Islet precursor cell (in vitro differentiated cells): ENCODE measurements around the gene NIFK.
"Not testable (repeated sequence)": the region's sequence is repeated elsewhere in the genome, so short reads cannot be mapped to it uniquely, and the experiment has no call there.

Source experiments
- DNase-seq: peaks from one replicate; pipeline ENCODE4 v3.0.0-alpha.2; 2018

NIFK gene

DNA sequence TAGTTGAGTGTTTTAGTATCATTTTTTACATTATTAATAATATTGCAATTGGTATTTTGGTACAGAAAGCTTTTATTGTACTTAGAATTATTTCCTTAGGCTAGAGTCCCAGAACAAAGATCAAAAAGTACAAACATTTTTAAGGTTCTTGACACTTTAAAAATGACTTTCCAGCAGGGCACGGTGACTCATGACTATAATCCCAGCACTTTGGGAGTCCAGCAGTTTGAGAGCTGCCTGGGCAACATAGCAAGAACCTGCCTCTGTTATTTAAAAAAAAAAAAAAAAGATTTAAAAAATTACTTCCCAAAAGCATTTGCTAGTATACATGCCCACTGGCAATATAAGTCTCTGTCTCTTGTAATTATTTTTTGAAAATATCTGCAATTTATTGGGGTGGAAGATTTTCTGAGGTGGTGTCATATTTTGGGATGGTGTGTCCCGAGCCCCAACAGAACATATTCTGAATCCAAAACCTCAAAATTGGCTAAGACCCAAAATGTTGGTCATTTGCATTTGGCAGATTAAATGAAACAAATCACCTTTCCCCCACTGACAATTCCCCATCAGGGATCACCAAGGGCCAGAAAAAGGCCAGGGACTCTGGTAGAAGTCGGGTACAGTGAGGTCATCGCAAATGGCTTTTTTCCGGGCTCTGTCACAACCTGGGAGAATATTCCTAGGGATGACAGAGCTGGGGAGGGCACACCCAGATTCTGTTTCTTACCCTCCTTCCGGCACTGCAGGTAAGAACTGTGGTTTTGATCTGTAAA, 42.1 kb downstream of the NIFK start:
- DNase-seq: peak; percentile 62

DNA sequence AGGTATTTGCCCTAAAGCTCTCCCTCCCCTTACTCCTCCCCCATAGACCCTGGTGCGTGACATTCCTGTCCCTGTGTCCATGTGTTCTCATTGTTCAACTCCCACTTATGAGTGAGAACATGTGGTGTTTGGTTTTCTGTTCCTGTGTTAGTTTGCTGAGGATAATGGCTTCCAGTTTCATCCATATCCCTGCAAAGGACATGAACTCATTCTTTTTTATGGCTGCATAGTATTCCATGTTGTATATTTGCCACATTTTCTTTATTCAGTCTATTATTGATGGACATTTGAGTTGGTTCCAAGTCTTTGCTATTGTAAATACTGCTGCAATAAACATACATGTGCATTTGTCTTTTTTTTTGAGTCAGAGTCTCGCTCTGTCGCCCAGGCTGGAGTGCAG, 46.1 kb downstream of the NIFK start:
- DNase-seq: not testable (repeated sequence)

DNA sequence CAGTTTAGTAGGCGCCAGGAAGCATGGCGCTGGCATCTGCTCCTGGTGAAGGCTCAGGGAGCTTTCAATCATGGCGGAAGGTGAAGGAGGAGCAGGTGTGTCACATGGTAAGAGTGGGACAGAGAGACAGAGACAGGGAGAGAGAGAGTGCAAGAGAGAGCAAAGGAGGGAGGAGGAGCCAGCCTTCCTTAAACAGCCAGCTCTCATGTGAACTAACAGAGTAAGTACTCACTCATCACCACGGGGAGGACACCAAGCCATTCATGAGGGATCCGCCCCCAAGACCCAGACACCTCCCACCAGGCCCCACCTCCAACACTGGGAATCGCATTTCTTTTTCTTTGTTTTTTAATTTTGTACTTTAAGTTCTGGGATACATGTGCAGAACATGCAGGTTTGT, 46.6 kb downstream of the NIFK start:
- DNase-seq: no peak

DNA sequence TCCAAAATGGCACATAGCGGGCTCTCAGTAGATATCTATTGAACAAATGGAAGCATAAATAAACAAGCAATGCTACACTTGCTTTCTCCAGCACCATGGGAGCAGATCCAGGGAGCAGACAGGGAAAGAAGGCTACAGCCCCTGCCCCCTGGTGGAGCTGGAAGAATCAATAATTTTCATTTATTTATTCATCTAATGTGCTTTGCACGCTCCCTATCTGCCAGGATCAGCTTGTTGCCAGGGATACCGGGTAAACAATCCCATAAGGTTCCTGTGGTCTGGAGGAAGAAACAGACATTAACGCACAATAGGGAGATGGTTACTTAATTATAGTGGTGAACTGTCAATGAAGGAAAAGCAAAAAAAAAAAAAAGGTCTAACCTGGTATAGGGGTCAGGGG, 47.3 kb downstream of the NIFK start:
- DNase-seq: no peak

DNA sequence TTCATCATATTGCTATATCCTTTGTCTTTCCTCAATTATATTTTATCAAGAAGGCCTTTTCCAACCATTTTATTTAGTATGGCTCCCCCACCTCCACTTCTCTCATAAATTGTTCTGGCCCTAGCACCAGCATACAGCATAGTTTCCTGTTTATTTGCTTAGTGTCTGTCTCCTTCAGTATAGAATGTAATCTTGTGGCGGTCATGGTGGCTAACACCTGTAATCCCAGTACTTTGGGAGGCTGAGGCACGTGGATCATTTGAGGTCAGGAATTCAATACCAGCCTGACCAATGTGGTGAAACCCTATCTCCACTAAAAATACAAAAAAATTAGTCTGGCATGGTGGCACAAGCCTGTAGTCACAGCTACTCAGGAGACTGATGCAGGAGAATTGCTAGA, 47.9 kb downstream of the NIFK start:
- DNase-seq: no peak

DNA sequence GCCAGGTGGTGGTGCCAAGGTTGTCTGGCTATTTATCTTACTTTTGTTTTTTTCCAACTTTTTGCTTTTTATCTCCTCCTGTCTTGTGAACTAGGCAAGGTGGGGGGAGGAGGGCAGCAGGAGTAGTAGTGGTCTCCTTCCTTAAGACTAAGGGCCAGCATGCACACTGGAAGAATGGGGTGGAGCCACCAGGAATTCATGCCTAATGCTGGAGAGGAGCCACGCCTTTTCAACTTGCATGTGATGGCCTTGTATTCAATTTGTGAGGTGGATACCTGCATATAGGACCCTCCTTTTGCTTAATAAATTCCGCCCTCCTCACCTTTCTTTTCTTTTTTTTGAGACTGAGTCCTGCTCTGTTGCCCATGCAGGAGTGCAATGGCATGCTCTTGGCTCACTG, 49.8 kb downstream of the NIFK start:
- DNase-seq: no peak

DNA sequence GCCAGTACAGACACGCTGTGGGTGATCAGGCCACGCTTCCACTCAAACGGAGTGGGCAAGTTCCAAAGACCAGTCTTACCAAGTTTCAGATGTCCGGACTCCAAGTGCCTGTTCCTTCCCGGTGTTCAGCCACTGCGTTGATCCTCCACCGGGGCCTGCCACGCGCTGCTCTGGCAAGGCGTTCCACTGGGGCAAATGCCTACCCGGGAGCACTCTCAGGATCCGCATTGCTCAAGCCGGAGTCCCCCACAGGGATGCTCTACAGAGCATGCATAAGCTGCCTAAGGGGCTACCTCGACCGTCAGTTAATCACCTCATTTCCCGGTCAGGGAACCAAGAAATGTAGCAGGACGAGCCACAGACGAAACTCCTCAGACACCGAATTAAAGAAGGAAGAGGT, 50.5 kb downstream of the NIFK start:
- DNase-seq: peak; percentile 68

DNA sequence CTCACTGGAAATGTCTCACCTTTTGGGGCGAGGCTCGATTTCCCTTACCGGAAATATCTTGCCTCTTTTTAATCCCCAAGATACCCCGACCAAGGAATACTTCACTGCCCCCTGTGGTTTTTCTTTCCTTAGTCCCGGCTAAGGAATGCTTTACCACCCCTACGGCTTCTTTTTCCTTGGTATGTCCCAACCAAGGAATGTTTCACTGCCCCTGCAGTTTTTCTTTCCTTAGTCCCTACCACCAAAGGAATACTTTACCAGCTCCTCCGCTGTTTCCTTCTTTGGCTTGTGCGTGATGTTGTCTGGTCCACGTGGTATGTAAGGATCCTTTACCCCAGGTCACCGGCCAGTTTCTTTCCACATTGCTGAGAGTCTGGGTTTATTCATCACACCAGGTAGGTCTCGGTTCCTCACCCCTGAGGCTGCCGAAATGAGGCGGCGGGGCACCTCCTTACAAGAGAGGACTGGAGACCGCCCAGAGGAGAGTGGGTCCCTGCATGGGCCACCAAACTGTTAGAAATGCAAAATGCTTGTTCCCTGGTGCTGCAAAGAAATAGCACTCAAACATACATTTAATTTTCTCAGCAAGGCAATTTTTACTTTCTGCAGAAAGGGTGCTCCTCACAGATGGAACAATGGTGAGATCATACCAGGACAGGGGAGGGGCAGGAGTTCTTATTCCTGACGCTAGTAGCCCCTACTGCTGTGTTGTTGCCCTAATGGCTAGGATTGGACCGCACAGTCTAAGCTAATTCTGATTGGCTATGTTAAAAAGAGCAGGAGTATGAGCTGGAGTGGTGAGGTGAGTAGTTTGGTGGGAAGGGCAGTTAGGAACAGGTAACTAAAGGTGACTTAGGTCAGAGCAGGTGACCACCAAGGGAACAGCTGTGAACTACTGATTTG, 54.0 kb downstream of the NIFK start:
- peak; percentile 82 for DNase-seq

DNA sequence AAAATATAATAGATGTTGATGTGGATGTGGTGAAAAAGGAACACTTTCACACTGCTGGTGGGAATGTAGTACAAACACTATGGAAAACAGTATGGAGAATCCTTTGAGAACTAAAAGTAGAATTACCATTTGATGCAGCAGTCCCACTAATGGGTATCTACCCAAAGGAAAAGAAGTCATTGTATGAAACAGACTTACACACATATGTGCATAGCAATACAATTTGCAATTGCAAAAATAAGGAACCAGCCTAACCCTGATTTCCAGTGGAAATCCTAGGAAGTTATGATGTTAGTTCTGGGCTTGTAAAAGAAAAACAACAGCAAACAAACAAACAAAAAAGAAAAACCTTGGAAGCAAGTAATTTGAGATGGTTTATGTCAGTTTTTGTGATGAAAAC, 58.8 kb downstream of the NIFK start:
- DNase-seq: no peak
